ENCODE results near the gene ATP7B. TPM values are rescaled to one million over a fixed set of nuclear protein-coding genes. Genes with fewer than 3 reads are reported as not detected.

ATP7B gene
- total and polyA plus RNA-seq, 7 donors = 0.60 to 8.1 (median 5.0) TPM

GRCh38 chr13:52004511-52005170 is 6.6 kb downstream of the ATP7B start:
- DNase-seq = no peak
- H3K4me1 ChIP-seq = peaks cover 0 to 15% (median 8%) of the 10 kb centered on the region in 4 donors
- intact Hi-C loops (cut with DNase I) = no loop called here
- no peaks in the 10 kb centered on the region for H3K27me3 ChIP-seq
- WGBS, 2 donors = 38 to 76% methylated on average over 7 of the region's 7 CpGs
- no peaks in the 10 kb centered on the region for H3K36me3 ChIP-seq
- no peaks in the 10 kb centered on the region for H3K9me3 ChIP-seq
- H3K4me3 ChIP-seq = no peak overlapping the region
- H3K27ac ChIP-seq = no peak overlapping the region
- TF ChIP-seq POLR2A (IDR thresholded peaks at IDR 0.05) = no peak
- no peak for TF ChIP-seq EP300 (IDR thresholded peaks at IDR 0.05)
- no peak for TF ChIP-seq POLR2AphosphoS5 (IDR thresholded peaks at IDR 0.05)
- TF ChIP-seq CTCF (IDR thresholded peaks at IDR 0.05) = no peak

GRCh38 chr13:52003541-52003940 is 7.7 kb downstream of the ATP7B start:
- TF ChIP-seq POLR2A (IDR thresholded peaks at IDR 0.05) (no peak), CTCF (IDR thresholded peaks at IDR 0.05) (no peak), POLR2AphosphoS5 (IDR thresholded peaks at IDR 0.05) (no peak), EP300 (IDR thresholded peaks at IDR 0.05) (no peak)
- Histone ChIP-seq H3K4me3 (no peak overlapping the region), H3K36me3 (no peaks in the 10 kb centered on the region), H3K27ac (no peak overlapping the region), H3K27me3 (no peaks in the 10 kb centered on the region), H3K4me1 (peaks cover 0 to 24% (median 18%) of the 10 kb centered on the region in 4 donors), H3K9me3 (no peaks in the 10 kb centered on the region)
- DNase-seq = no peak
- intact Hi-C loops (cut with DNase I) = no loop called here
- 31 to 76% methylated on average over 4 of the region's 4 CpGs for WGBS, 2 donors

- Histone ChIP-seq H3K9me3 (no peaks in the 10 kb centered on the region), H3K4me1 (peaks cover 0 to 25% (median 18%) of the 10 kb centered on the region in 4 donors), H3K27me3 (no peaks in the 10 kb centered on the region), H3K36me3 (no peaks in the 10 kb centered on the region), H3K27ac (no peak overlapping the region), H3K4me3 (no peak overlapping the region)
- TF ChIP-seq POLR2A (IDR thresholded peaks at IDR 0.05) = no peak
- no peak for TF ChIP-seq POLR2AphosphoS5 (IDR thresholded peaks at IDR 0.05)
- TF ChIP-seq CTCF (IDR thresholded peaks at IDR 0.05) = no peak
- TF ChIP-seq EP300 (IDR thresholded peaks at IDR 0.05) = no peak
- 76 to 77% methylated on average over 4 of the region's 4 CpGs for WGBS, 2 donors
- DNase-seq = no peak
- intact Hi-C loops (cut with DNase I) = no loop called here
Observed at GRCh38 chr13:52002361-52002760, 8.9 kb downstream of the ATP7B start.

GRCh38 chr13:52001120-52001731 is 10.0 kb downstream of the ATP7B start:
- peaks cover 0 to 29% (median 23%) of the 10 kb centered on the region in 4 donors for H3K4me1 ChIP-seq
- WGBS, 2 donors = 38 to 58% methylated on average over 3 of the region's 3 CpGs
- TF ChIP-seq CTCF (IDR thresholded peaks at IDR 0.05) (peak; percentile 7 to 74 (median 54)), POLR2AphosphoS5 (IDR thresholded peaks at IDR 0.05) (no peak)
- no peak overlapping the region for H3K27ac ChIP-seq
- no peaks in the 10 kb centered on the region for H3K9me3 ChIP-seq
- intact Hi-C loops (cut with DNase I) = loop anchor here (2.0 kb wide), 1 partner anchor 126 kb away; no protein-coding TSS in a partner anchor
- no peak overlapping the region for H3K4me3 ChIP-seq
- H3K36me3 ChIP-seq = no peaks in the 10 kb centered on the region
- no peaks in the 10 kb centered on the region for H3K27me3 ChIP-seq
- no peak for DNase-seq
